ENCODE data around the gene GAPVD1. TPM values are rescaled to one million over a fixed set of nuclear protein-coding genes. Genes with fewer than 3 reads are reported as not detected.
A peak's percentile ranks its signal among the peaks of the same experiment; 100 is the strongest.
"Not testable (repeated sequence)": the region's sequence is repeated elsewhere in the genome, so short reads cannot be mapped to it uniquely, and the experiment has no call there.

GAPVD1 gene
- total RNA-seq, 1 donor from 2014 or later, result 56.5 TPM

- TF ChIP-seq CTCF (IDR thresholded peaks at IDR 0.05), result no peak
- H3K36me3 Mint-ChIP-seq (ENCODE audit: unreplicated experiment), result peaks cover 37% of the 10 kb centered on the region
- DNase-seq (ENCODE audit: extremely low spot score, unreplicated experiment), result no peak
- peaks cover 38% of the 10 kb centered on the region for H3K4me1 Mint-ChIP-seq (ENCODE audit: unreplicated experiment)
- no peak overlapping the region for H3K4me3 Mint-ChIP-seq (ENCODE audit: unreplicated experiment)
- peak overlapping the region; percentile 61 for H3K27ac Mint-ChIP-seq (ENCODE audit: unreplicated experiment)
- H3K9me3 Mint-ChIP-seq (ENCODE audit: unreplicated experiment), result no peaks in the 10 kb centered on the region
- no peaks in the 10 kb centered on the region for H3K27me3 Mint-ChIP-seq (ENCODE audit: unreplicated experiment)
Measured at GRCh38 chr9:125233678-125234077, 27.9 kb upstream of the GAPVD1 start.

- not testable (repeated sequence) for H3K27ac Mint-ChIP-seq (ENCODE audit: unreplicated experiment); H3K27me3 Mint-ChIP-seq (ENCODE audit: unreplicated experiment); H3K9me3 Mint-ChIP-seq (ENCODE audit: unreplicated experiment); DNase-seq (ENCODE audit: extremely low spot score, unreplicated experiment); H3K4me3 Mint-ChIP-seq (ENCODE audit: unreplicated experiment)
- peaks cover 41% of the 10 kb centered on the region for H3K36me3 Mint-ChIP-seq (ENCODE audit: unreplicated experiment)
- H3K4me1 Mint-ChIP-seq (ENCODE audit: unreplicated experiment), result peaks cover 43% of the 10 kb centered on the region
Measured at GRCh38 chr9:125234099-125234498, 27.5 kb upstream of the GAPVD1 start.

GRCh38 chr9:125235804-125236519 lies 25.7 kb upstream of the GAPVD1 start:
- no peak for TF ChIP-seq CTCF (IDR thresholded peaks at IDR 0.05)
- Mint-ChIP-seq H3K4me3 (ENCODE audit: unreplicated experiment) (peak overlapping the region; percentile 89), H3K9me3 (ENCODE audit: unreplicated experiment) (no peaks in the 10 kb centered on the region), H3K36me3 (ENCODE audit: unreplicated experiment) (peaks cover 47% of the 10 kb centered on the region), H3K4me1 (ENCODE audit: unreplicated experiment) (peaks cover 52% of the 10 kb centered on the region), H3K27ac (ENCODE audit: unreplicated experiment) (peak overlapping the region; percentile 48), H3K27me3 (ENCODE audit: unreplicated experiment) (no peaks in the 10 kb centered on the region)
- DNase-seq (ENCODE audit: extremely low spot score, unreplicated experiment), result no peak

GRCh38 chr9:125236520-125237159 lies 25.0 kb upstream of the GAPVD1 start:
- TF ChIP-seq CTCF (IDR thresholded peaks at IDR 0.05), result peak; percentile 24
- DNase-seq (ENCODE audit: extremely low spot score, unreplicated experiment); H3K27me3 Mint-ChIP-seq (ENCODE audit: unreplicated experiment); H3K9me3 Mint-ChIP-seq (ENCODE audit: unreplicated experiment): not testable (repeated sequence)
- Mint-ChIP-seq H3K36me3 (ENCODE audit: unreplicated experiment) (peaks cover 47% of the 10 kb centered on the region), H3K27ac (ENCODE audit: unreplicated experiment) (peak overlapping the region; percentile 48), H3K4me3 (ENCODE audit: unreplicated experiment) (peak overlapping the region; percentile 89), H3K4me1 (ENCODE audit: unreplicated experiment) (peaks cover 54% of the 10 kb centered on the region)

- peak overlapping the region; percentile 19 for H3K27ac Mint-ChIP-seq (ENCODE audit: unreplicated experiment)
- peaks cover 68% of the 10 kb centered on the region for H3K4me1 Mint-ChIP-seq (ENCODE audit: unreplicated experiment)
- no peak for DNase-seq (ENCODE audit: extremely low spot score, unreplicated experiment)
- TF ChIP-seq CTCF (IDR thresholded peaks at IDR 0.05), result no peak
- no peaks in the 10 kb centered on the region for H3K9me3 Mint-ChIP-seq (ENCODE audit: unreplicated experiment)
- H3K4me3 Mint-ChIP-seq (ENCODE audit: unreplicated experiment), result peak overlapping the region; percentile 89
- peaks cover 43% of the 10 kb centered on the region for H3K36me3 Mint-ChIP-seq (ENCODE audit: unreplicated experiment)
- no peaks in the 10 kb centered on the region for H3K27me3 Mint-ChIP-seq (ENCODE audit: unreplicated experiment)
Measured at GRCh38 chr9:125238127-125238914, 23.3 kb upstream of the GAPVD1 start.
